Subcutaneous abdominal adipose tissue (tissue), 5 donors: Measurements from ENCODE around the gene SCAF4.

Experiments used
- H3K27ac ChIP-seq: one replicate; pipeline ENCODE4 v1.7.0; 2013; ENCODE audit warnings: low read depth, mild to moderate bottlenecking, inconsistent platforms, low read length, moderate library complexity
- H3K27me3 ChIP-seq, 5 donors: one replicate each; pipeline ENCODE4 v1.7.0; 2013; ENCODE audit warnings: low read length in 5 of 5, inconsistent platforms in 1 of 5; ENCODE audit not compliant: control insufficient read depth in 5 of 5, insufficient read depth in 4 of 5
- H3K36me3 ChIP-seq, 5 donors: one replicate each; pipeline ENCODE4 v1.7.0; 2013; ENCODE audit warnings: low read length in 5 of 5; ENCODE audit not compliant: control insufficient read depth in 5 of 5, insufficient read depth in 5 of 5
- H3K4me1 ChIP-seq, 5 donors: one replicate each; pipeline ENCODE4 v1.7.0; 2013; ENCODE audit warnings: low read length in 5 of 5, mild to moderate bottlenecking in 3 of 5, moderate library complexity in 1 of 5; ENCODE audit not compliant: control insufficient read depth in 5 of 5, insufficient read depth in 5 of 5
- H3K4me3 ChIP-seq, 5 donors: one replicate each; pipeline ENCODE4 v1.7.0; 2013; ENCODE audit warnings: low read length in 5 of 5, low read depth in 1 of 5
- H3K9ac ChIP-seq, 5 donors: one replicate each; pipeline ENCODE4 v1.7.0; 2013; ENCODE audit warnings: low read length in 5 of 5, mild to moderate bottlenecking in 4 of 5, moderate library complexity in 3 of 5
- H3K9me3 ChIP-seq, 5 donors: one replicate each; pipeline ENCODE4 v1.7.0; 2013; ENCODE audit warnings: low read length in 5 of 5; ENCODE audit not compliant: control insufficient read depth in 5 of 5
- donor health status: healthy.
- donor health status: healthy.
- donor health status: healthy.
- donor health status: healthy.
- donor health status: healthy.

The SCAF4 gene

GRCh38 chr21:31700040-31700439 is 31.9 kb downstream of the SCAF4 start:
- H3K4me3 ChIP-seq = no peak overlapping the region
- H3K36me3 ChIP-seq = peaks cover 36 to 64% (median 60%) of the 10 kb centered on the region in 5 donors
- no peaks in the 10 kb centered on the region for H3K4me1 ChIP-seq
- no peak overlapping the region for H3K27ac ChIP-seq
- no peak overlapping the region for H3K9ac ChIP-seq
- H3K27me3 ChIP-seq = no peaks in the 10 kb centered on the region
- H3K9me3 ChIP-seq = no peaks in the 10 kb centered on the region

GRCh38 chr21:31698461-31698860 is 33.5 kb downstream of the SCAF4 start:
- Histone ChIP-seq H3K9ac (no peak overlapping the region), H3K36me3 (peaks cover 46 to 76% (median 75%) of the 10 kb centered on the region in 5 donors), H3K9me3 (no peaks in the 10 kb centered on the region), H3K4me1 (no peaks in the 10 kb centered on the region), H3K4me3 (no peak overlapping the region), H3K27me3 (no peaks in the 10 kb centered on the region), H3K27ac (no peak overlapping the region)

- H3K9ac ChIP-seq = no peak overlapping the region
- H3K27me3 ChIP-seq = no peaks in the 10 kb centered on the region
- H3K9me3 ChIP-seq = no peaks in the 10 kb centered on the region
- H3K27ac ChIP-seq = no peak overlapping the region
- no peaks in the 10 kb centered on the region for H3K4me1 ChIP-seq
- H3K4me3 ChIP-seq = no peak overlapping the region
- H3K36me3 ChIP-seq = peaks cover 56 to 87% (median 79%) of the 10 kb centered on the region in 5 donors
Observed at GRCh38 chr21:31696424-31696823, 35.5 kb downstream of the SCAF4 start.

GRCh38 chr21:31693222-31693621 is 38.7 kb downstream of the SCAF4 start:
- H3K4me3 ChIP-seq = no peak overlapping the region
- no peaks in the 10 kb centered on the region for H3K4me1 ChIP-seq
- no peak overlapping the region for H3K9ac ChIP-seq
- H3K9me3 ChIP-seq = no peaks in the 10 kb centered on the region
- H3K36me3 ChIP-seq = peaks cover 60 to 85% (median 75%) of the 10 kb centered on the region in 5 donors
- H3K27me3 ChIP-seq = no peaks in the 10 kb centered on the region
- no peak overlapping the region for H3K27ac ChIP-seq

- Histone ChIP-seq H3K9me3 (no peaks in the 10 kb centered on the region), H3K4me3 (no peak overlapping the region), H3K36me3 (peaks cover 64 to 96% (median 76%) of the 10 kb centered on the region in 5 donors), H3K9ac (no peak overlapping the region), H3K27ac (no peak overlapping the region), H3K4me1 (no peaks in the 10 kb centered on the region), H3K27me3 (no peaks in the 10 kb centered on the region)
Observed at GRCh38 chr21:31688603-31689368, 43.1 kb downstream of the SCAF4 start.

GRCh38 chr21:31687108-31687507 is 44.8 kb downstream of the SCAF4 start:
- no peaks in the 10 kb centered on the region for H3K9me3 ChIP-seq
- H3K27me3 ChIP-seq = no peaks in the 10 kb centered on the region
- H3K4me3 ChIP-seq = no peak overlapping the region
- no peaks in the 10 kb centered on the region for H3K4me1 ChIP-seq
- H3K9ac ChIP-seq = no peak overlapping the region
- peaks cover 60 to 96% (median 77%) of the 10 kb centered on the region in 5 donors for H3K36me3 ChIP-seq
- H3K27ac ChIP-seq = no peak overlapping the region

- H3K4me3 ChIP-seq = no peak overlapping the region
- H3K9me3 ChIP-seq = no peaks in the 10 kb centered on the region
- H3K27me3 ChIP-seq = no peaks in the 10 kb centered on the region
- no peaks in the 10 kb centered on the region for H3K4me1 ChIP-seq
- peaks cover 61 to 89% (median 72%) of the 10 kb centered on the region in 5 donors for H3K36me3 ChIP-seq
- no peak overlapping the region for H3K9ac ChIP-seq
- H3K27ac ChIP-seq = no peak overlapping the region
Observed at GRCh38 chr21:31686272-31686915, 45.5 kb downstream of the SCAF4 start.

- H3K27me3 ChIP-seq = no peaks in the 10 kb centered on the region
- peaks cover 54 to 78% (median 59%) of the 10 kb centered on the region in 5 donors for H3K36me3 ChIP-seq
- no peaks in the 10 kb centered on the region for H3K4me1 ChIP-seq
- no peak overlapping the region for H3K4me3 ChIP-seq
- H3K9ac ChIP-seq = no peak overlapping the region
- H3K27ac ChIP-seq = no peak overlapping the region
- H3K9me3 ChIP-seq = no peaks in the 10 kb centered on the region
Observed at GRCh38 chr21:31684918-31685317, 47.0 kb downstream of the SCAF4 start.

GRCh38 chr21:31683029-31683428 is 48.9 kb downstream of the SCAF4 start:
- Histone ChIP-seq H3K36me3 (peaks cover 43 to 67% (median 53%) of the 10 kb centered on the region in 5 donors), H3K27me3 (no peaks in the 10 kb centered on the region), H3K9me3 (no peaks in the 10 kb centered on the region), H3K4me1 (no peaks in the 10 kb centered on the region), H3K9ac (no peak overlapping the region), H3K4me3 (no peak overlapping the region), H3K27ac (no peak overlapping the region)

- Histone ChIP-seq H3K4me1 (no peaks in the 10 kb centered on the region), H3K27me3 (no peaks in the 10 kb centered on the region), H3K9ac (no peak overlapping the region), H3K27ac (no peak overlapping the region), H3K36me3 (peaks cover 40 to 64% (median 52%) of the 10 kb centered on the region in 5 donors), H3K4me3 (no peak overlapping the region), H3K9me3 (no peaks in the 10 kb centered on the region)
Observed at GRCh38 chr21:31682620-31683019, 49.3 kb downstream of the SCAF4 start.
